Stimulated activated memory B cell treated with anti-CD40 and anti-IgM and Interleukin-4, amounts not matched to agents 10 μg/mL and 1 μg/mL and 100 μg/mL, for 72 hours (primary cell): ENCODE data around the gene ZBTB32.
"Not testable (repeated sequence)": the region's sequence is repeated elsewhere in the genome, so short reads cannot be mapped to it uniquely, and the experiment has no call there.

Experiments used
- ATAC-seq: fragments of 150-1000 bp; cut with Tn5 transposase; 2 replicates; pipeline ENCODE4 v1.10.0; 2021
- H3K27ac Mint-ChIP-seq: one replicate; pipeline ENCODE4 v1.8.0; 2022; ENCODE audit warnings: mild to moderate bottlenecking, mixed read lengths
- H3K27me3 Mint-ChIP-seq: one replicate; pipeline ENCODE4 v1.8.0; 2022; ENCODE audit warnings: mixed read lengths
- H3K36me3 Mint-ChIP-seq: one replicate; pipeline ENCODE4 v1.8.0; 2022; ENCODE audit warnings: mixed read lengths
- H3K4me1 Mint-ChIP-seq: one replicate; pipeline ENCODE4 v1.8.0; 2022; ENCODE audit warnings: mixed read lengths
- H3K4me3 Mint-ChIP-seq: one replicate; pipeline ENCODE4 v1.8.0; 2022; ENCODE audit warnings: mild to moderate bottlenecking, moderate library complexity, mixed read lengths
- H3K9me3 Mint-ChIP-seq: one replicate; pipeline ENCODE4 v1.8.0; 2022; ENCODE audit warnings: mixed read lengths

ZBTB32 gene, protein sequence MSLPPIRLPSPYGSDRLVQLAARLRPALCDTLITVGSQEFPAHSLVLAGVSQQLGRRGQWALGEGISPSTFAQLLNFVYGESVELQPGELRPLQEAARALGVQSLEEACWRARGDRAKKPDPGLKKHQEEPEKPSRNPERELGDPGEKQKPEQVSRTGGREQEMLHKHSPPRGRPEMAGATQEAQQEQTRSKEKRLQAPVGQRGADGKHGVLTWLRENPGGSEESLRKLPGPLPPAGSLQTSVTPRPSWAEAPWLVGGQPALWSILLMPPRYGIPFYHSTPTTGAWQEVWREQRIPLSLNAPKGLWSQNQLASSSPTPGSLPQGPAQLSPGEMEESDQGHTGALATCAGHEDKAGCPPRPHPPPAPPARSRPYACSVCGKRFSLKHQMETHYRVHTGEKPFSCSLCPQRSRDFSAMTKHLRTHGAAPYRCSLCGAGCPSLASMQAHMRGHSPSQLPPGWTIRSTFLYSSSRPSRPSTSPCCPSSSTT

DNA sequence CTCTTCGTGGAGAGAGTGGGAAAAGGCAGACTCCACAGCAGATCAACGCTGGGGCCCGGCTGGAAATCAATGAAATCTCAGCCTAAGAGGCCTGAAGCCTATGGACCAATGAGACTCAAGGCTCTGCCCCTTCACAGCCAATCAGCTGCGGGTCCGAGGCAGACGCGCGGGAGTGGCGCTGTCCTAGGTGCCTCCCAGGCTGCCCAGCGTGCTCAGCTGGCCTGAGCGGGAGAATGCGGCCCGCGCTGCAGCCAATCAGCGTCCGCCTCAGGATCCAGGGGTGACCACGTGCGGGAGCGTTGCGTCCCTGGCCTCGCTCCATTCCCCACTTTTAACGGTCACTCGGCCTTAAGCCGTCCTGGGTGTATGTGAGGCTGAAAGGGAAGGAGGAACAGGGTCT lies at the start of gene ZBTB32:
TSS of gene ZBTB32 (plus strand) at position 341 of the 400 bp plus-strand sequence. CDS start 10,069 bp downstream, outside the sequence.
- no peaks in the 10 kb centered on the region for H3K9me3 Mint-ChIP-seq
- peaks cover 7% of the 10 kb centered on the region for H3K4me1 Mint-ChIP-seq
- ATAC-seq: no peak
- no peaks in the 10 kb centered on the region for H3K27me3 Mint-ChIP-seq
- no peak within 1 kb of the TSS for H3K27ac Mint-ChIP-seq
- H3K4me3 Mint-ChIP-seq: no peak within 1 kb of the TSS
- no peaks in the 10 kb centered on the region for H3K36me3 Mint-ChIP-seq

DNA sequence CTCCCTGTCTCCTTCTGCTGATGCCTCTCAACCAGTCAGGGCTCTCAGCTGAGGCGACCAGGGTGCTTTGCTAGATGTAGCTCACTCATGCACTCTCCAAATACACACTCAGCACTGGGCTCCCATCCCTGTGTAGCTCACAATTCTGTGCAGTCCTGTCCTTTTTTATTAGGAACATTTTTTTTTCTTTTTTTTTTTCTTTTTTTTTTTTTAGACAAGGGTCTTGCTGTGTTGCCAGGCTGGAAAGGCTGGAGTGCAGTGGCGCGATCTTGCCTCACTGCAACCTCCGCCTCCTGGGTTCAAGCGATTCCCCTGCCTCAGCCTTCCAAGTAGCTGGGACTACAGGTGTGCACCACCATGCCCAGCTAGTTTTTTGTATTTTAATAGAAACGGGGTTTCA lies 49.5 kb upstream of the ZBTB32 start:
- not testable (repeated sequence) for ATAC-seq, H3K4me3 Mint-ChIP-seq, H3K9me3 Mint-ChIP-seq, H3K27me3 Mint-ChIP-seq, H3K27ac Mint-ChIP-seq
- Mint-ChIP-seq H3K4me1 (peaks cover 12% of the 10 kb centered on the region), H3K36me3 (peaks cover 57% of the 10 kb centered on the region)

DNA sequence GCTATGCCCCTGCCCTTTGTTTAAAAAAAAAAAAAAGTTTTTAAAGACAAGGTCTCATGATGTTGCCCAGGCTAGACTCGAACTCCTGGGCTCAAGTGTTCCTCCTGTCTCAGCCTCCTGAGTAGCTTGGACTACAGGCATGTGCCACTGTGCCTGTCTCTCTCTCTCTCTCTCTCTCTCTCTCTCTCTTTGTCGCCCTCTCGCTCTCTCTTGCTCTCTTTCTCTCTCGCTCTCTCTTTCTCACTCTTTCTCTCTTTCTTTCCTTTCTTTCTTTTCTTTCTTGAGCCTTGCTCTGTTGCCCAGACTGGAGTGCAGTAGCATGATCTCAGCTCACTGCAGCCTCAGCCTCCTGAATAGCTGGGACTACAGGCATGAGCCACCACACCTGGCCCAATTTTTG lies 48.8 kb upstream of the ZBTB32 start:
- ATAC-seq: no peak
- H3K4me3 Mint-ChIP-seq: no peak overlapping the region
- peaks cover 12% of the 10 kb centered on the region for H3K4me1 Mint-ChIP-seq
- no peaks in the 10 kb centered on the region for H3K27me3 Mint-ChIP-seq
- no peaks in the 10 kb centered on the region for H3K9me3 Mint-ChIP-seq
- H3K36me3 Mint-ChIP-seq: peaks cover 63% of the 10 kb centered on the region
- no peak overlapping the region for H3K27ac Mint-ChIP-seq

DNA sequence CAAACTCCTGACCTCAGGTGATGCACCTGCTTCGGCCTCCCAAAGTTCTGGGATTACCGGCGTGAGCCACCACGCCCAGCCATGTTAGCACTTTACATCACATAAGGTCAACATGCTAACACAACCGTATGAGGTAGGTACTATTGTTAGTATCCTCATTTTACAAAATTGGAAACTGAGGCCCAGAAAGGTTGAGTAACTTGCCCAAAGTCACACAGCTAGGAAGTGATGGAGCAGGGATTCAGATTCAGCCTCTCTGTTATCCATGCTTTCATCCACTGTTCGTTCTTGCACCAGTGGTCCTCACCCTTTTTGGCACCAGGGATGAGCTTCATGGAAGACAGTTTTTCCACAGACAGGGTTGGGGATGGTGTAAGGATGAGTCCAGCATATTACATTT lies 47.7 kb upstream of the ZBTB32 start:
- H3K4me1 Mint-ChIP-seq: peaks cover 7% of the 10 kb centered on the region
- H3K9me3 Mint-ChIP-seq: no peaks in the 10 kb centered on the region
- H3K27ac Mint-ChIP-seq: no peak overlapping the region
- no peak overlapping the region for H3K4me3 Mint-ChIP-seq
- H3K36me3 Mint-ChIP-seq: peaks cover 63% of the 10 kb centered on the region
- H3K27me3 Mint-ChIP-seq: no peaks in the 10 kb centered on the region
- no peak for ATAC-seq

DNA sequence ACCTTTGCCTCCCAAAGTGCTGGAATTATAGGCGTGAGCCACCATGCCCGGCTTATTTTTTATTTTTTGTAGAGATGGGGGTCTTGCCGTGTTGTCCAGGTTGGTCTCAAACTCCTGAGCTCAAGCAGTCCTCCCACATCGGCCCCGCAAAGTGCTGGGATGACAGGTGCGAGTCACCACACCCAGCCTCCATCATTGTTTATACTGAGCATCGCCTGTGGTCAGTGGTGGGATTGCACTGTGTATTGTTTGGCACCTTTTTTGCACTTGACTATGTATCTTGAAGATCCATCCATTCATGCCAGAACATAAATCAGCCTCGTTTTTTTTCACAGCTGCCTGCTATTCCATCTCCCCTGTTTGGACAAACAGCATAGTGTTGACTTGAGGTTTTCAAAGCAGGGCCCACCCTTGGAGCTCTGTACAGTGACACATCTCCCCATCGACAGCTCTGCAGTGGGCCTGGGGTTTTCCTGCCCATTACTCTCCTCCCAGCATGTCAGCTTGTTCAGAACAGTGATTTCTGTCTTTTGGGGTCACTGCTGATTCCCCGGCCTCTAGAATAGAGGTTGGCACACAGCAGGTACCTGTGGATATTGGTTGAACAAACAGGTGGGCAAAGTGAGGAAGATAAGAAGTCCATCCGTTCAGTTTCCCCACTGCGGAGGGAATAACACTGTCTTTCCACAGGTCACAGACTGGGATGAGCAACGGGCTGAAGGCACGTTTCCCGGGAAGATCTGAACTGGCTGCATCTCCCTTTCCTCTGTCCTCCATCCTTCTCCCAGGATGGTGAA lies 46.3 kb upstream of the ZBTB32 start:
- Mint-ChIP-seq H3K27me3 (no peaks in the 10 kb centered on the region), H3K9me3 (no peaks in the 10 kb centered on the region), H3K27ac (no peak overlapping the region), H3K4me3 (no peak overlapping the region), H3K4me1 (peaks cover 7% of the 10 kb centered on the region), H3K36me3 (peaks cover 69% of the 10 kb centered on the region)
- no peak for ATAC-seq

DNA sequence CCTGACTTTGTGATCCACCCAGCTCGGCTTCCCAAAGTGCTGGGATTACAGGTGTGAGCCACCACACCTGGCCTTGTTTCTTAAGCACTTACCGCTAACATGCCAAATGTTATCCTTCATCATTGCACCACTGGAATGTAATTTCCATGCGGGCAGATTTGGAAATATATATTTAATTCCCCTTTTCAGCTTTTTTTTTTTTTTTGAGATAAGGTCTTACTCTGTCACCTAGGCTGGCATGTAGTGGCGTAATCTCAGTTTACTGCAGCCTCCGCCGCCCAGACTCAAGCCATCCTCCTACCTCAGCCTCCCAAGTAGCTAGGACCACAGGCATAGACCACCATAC lies 42.4 kb upstream of the ZBTB32 start:
- H3K4me3 Mint-ChIP-seq: no peak overlapping the region
- peaks cover 58% of the 10 kb centered on the region for H3K36me3 Mint-ChIP-seq
- H3K4me1 Mint-ChIP-seq: no peaks in the 10 kb centered on the region
- H3K27ac Mint-ChIP-seq: no peak overlapping the region
- H3K9me3 Mint-ChIP-seq: no peaks in the 10 kb centered on the region
- no peaks in the 10 kb centered on the region for H3K27me3 Mint-ChIP-seq
- ATAC-seq: no peak

DNA sequence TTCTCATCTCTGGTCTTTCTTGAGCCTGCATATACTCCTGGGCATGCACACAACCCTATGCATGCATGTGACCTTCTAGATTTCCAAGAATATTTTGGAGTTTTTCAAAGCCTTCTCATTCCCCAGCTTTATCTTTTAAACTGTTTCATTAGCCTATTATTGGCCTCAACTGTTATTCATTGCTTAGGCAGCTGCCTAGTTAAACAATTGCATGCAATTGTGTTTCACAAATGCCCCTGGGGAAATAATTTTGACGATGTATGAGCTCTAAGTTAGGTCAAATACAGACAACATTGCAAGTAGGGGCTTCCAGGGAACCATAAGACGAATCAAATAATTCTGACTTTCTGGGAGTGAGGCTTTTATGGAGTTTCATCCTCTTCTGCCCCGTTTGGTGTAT lies 40.4 kb upstream of the ZBTB32 start:
- Mint-ChIP-seq H3K4me1 (no peaks in the 10 kb centered on the region), H3K27ac (no peak overlapping the region), H3K27me3 (no peaks in the 10 kb centered on the region)

DNA sequence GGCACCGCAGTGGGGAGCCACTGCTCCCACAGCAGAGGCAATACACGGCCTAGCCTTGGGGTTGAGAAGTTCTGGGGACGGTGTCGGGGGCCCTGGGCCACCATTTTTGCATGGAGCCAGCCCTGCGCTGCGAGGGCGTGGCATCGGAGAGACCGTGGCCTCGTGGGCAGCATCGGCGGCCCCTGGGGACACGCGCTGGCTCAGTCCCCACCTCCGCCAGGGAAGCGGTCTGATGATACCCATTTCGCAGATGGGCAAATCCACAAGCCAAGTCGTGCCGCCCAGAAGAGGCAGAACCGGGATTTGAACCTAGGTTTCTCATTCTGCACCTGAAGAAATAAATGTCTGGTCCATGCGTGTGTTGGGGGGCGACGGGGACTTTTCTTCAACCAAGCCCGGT lies 39.2 kb upstream of the ZBTB32 start:
- no peaks in the 10 kb centered on the region for H3K9me3 Mint-ChIP-seq
- H3K36me3 Mint-ChIP-seq: peaks cover 45% of the 10 kb centered on the region
- no peak overlapping the region for H3K27ac Mint-ChIP-seq
- no peaks in the 10 kb centered on the region for H3K4me1 Mint-ChIP-seq
- H3K27me3 Mint-ChIP-seq: peaks cover 8% of the 10 kb centered on the region
- H3K4me3 Mint-ChIP-seq: no peak overlapping the region
- ATAC-seq: no peak

More for the DNA sequence above, 40.4 kb upstream of the ZBTB32 start:
- H3K9me3 Mint-ChIP-seq: no peaks in the 10 kb centered on the region
- ATAC-seq: no peak
- peaks cover 50% of the 10 kb centered on the region for H3K36me3 Mint-ChIP-seq
- no peak overlapping the region for H3K4me3 Mint-ChIP-seq

DNA sequence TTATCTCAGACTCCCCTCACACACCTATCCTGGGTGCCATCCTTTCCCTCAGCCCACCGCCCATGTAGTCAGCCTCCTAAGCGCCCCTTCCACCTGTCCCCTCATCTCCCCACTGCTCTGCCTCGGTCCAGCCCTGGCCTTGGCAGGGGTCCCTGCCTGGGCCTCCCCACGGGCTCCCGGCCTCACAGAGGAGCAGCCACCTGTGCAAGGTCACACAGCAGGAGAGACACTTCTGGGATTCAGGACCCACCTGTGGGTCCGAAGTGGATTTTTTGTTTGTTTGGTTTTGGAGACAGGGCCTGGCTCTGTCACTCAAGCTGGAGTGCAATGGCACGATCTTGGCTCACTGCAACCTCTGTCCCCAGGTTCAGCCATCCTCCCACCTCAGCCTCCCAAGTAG lies 38.8 kb upstream of the ZBTB32 start:
- peaks cover 13% of the 10 kb centered on the region for H3K27me3 Mint-ChIP-seq
- H3K27ac Mint-ChIP-seq: no peak overlapping the region
- no peak overlapping the region for H3K4me3 Mint-ChIP-seq
- H3K9me3 Mint-ChIP-seq: no peaks in the 10 kb centered on the region
- H3K4me1 Mint-ChIP-seq: no peaks in the 10 kb centered on the region
- ATAC-seq: no peak
- H3K36me3 Mint-ChIP-seq: peaks cover 41% of the 10 kb centered on the region

DNA sequence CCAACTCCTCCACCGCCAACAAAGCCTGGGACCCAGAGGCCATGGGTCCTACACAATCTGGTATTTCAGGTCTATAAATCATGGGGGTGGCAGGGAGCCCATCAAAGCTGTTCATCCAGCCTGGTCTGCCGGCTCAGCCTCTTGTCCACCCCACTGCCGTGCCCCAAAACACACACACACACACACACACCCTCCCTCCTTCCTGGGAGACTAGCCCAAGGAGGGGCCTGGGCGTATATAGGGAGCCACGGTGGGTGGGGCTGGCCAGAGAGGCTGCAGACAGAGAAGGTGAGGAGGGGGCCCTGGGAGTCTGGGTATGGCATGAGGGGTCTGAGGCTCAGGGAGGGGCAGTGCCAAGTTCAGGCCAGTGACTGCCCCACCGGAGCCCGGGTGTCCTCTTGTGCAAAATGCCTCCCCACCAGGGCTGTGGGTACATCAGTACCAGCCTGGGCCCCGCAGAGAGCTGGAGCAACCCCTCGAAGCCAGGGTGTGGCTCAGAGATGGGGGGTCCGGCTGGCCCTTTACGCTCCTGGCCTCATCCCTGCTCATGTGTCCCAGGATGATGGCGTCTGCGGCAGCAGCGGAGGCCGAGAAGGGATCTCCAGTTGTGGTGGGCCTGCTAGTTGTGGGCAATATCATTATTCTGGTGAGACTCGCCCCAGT lies 38.0 kb upstream of the ZBTB32 start, which contains the start of gene UPK1A:
TSS of gene UPK1A (plus strand) at position 267 of the 663 bp plus-strand sequence. CDS start at position 563, 296 bp downstream.
- no peak within 1 kb of the TSS for H3K4me3 Mint-ChIP-seq
- H3K27ac Mint-ChIP-seq: no peak within 1 kb of the TSS
- ATAC-seq: peak; percentile 20
- H3K4me1 Mint-ChIP-seq: no peaks in the 10 kb centered on the region
- peaks cover 20% of the 10 kb centered on the region for H3K27me3 Mint-ChIP-seq
- peaks cover 35% of the 10 kb centered on the region for H3K36me3 Mint-ChIP-seq
- no peaks in the 10 kb centered on the region for H3K9me3 Mint-ChIP-seq

DNA sequence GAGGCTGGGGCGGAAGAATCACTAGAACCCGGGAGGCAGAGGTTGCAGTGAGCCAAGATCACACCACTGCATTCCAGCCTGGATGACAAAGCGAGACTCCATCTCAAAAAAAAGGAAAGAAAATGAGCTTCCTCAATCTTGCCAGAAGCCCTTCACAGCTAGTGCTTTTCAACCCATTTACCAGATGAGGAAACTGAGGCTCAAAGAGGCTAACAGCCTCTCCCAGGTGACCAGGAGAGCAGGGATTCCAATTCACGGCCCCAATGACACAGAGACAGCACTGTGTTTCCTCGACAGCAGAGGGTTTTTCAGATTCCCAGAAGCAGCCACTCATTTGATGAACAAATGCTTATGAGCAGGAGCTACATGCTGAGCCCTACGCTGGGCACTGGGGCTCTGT lies 34.8 kb upstream of the ZBTB32 start:
- no peaks in the 10 kb centered on the region for H3K9me3 Mint-ChIP-seq
- no peak overlapping the region for H3K4me3 Mint-ChIP-seq
- H3K27ac Mint-ChIP-seq: no peak overlapping the region
- H3K36me3 Mint-ChIP-seq: peaks cover 10% of the 10 kb centered on the region
- H3K27me3 Mint-ChIP-seq: peaks cover 45% of the 10 kb centered on the region
- H3K4me1 Mint-ChIP-seq: peaks cover 10% of the 10 kb centered on the region
- no peak for ATAC-seq

DNA sequence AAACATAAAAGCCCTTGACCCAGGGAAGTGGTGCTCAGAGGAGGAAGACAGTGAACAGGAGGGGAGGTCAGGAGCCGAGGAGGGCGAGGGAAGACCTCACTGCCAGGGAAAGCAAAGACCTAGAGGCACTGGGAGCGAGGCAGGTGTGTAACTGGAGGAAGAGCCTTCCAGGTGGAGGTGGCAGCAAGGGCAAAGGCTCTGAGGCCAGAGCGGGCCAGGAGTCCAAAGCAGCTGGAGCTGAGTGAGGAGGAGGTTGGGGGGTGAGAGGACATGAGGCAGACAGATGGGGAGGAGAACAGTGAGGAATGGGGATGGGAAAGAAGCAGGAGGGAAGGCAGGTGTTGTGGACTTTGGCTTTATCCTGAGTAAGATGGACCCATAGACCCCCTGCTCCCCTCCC lies 34.4 kb upstream of the ZBTB32 start:
- no peak for ATAC-seq

DNA sequence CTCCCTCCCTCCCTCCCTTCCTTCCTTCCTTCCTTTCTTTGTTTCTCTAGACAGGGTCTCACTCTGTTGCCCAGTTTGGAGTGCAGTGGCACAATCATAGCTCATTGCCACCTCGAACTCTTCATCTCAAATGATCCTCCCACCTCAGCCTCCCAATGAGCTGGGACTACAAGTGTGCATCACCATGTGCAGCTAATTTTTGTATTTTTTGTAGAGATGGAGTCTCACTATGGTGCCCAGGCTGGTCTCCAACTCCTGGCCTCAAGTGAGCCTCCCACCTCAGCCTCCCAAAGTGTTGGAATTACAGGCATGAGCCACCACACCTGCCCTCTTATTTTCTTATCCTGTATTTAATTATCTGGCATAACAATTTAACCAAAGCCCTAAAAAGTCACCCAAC lies 33.7 kb upstream of the ZBTB32 start:
- Mint-ChIP-seq H3K36me3 (peaks cover 1% of the 10 kb centered on the region), H3K4me1 (peaks cover 10% of the 10 kb centered on the region), H3K4me3 (no peak overlapping the region), H3K27me3 (peaks cover 48% of the 10 kb centered on the region), H3K27ac (no peak overlapping the region), H3K9me3 (no peaks in the 10 kb centered on the region)
- ATAC-seq: no peak

More for the DNA sequence above, 34.4 kb upstream of the ZBTB32 start:
- peaks cover 7% of the 10 kb centered on the region for H3K36me3 Mint-ChIP-seq
- H3K4me1 Mint-ChIP-seq: peaks cover 10% of the 10 kb centered on the region
- peaks cover 45% of the 10 kb centered on the region for H3K27me3 Mint-ChIP-seq
- H3K4me3 Mint-ChIP-seq: no peak overlapping the region
- no peak overlapping the region for H3K27ac Mint-ChIP-seq
- H3K9me3 Mint-ChIP-seq: no peaks in the 10 kb centered on the region

DNA sequence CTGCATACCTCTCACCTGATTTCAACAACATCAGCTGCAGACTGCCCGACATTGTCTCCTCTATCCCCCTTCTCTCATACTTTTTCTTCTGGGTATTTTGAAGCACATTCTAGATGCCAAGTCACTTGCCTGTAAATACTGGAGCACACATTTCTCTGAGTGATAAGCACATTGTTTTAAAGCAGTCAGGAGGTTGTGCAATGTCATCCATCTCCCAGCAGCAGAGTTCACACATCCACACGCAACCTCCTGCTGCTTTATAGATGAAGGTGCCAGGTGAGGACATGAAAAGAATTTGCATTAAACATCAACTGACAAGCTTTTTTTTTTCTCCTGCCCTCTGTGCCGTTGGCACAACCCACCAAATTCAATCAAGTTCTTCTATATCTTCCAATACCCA lies 32.5 kb upstream of the ZBTB32 start:
- Mint-ChIP-seq H3K9me3 (no peaks in the 10 kb centered on the region), H3K27me3 (peaks cover 59% of the 10 kb centered on the region), H3K4me3 (no peak overlapping the region), H3K4me1 (peaks cover 10% of the 10 kb centered on the region), H3K36me3 (peaks cover 6% of the 10 kb centered on the region), H3K27ac (no peak overlapping the region)
- ATAC-seq: no peak

DNA sequence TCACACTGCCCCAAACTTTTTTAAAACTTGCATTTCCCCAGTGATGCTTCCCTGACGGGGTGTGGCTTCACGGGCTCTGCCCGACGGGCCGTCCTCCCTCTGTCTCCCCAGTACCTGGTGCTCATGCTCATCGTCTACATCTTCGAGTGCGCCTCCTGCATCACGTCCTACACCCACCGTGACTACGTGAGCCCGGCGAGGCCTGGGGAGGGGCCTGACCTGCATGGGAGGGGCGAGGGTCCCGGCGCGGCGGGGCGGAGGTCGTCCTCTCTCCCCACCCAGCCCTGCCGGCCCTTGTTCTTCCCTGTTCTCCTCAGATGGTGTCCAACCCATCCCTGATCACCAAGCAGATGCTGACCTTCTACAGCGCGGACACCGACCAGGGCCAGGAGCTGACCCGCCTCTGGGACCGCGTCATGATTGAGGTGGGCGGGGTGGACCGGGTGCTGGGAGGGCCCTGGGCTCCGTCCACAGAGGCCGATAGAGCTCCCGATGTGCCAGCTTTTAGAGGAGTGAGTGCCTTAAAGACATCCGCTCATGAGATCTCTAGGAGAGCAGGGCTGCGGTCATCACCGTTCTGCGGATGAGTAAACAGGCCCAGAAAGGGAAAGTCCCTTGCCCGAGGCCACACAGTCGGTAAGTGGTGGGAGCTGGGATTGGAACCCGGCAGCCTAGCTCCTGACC lies 31.1 kb upstream of the ZBTB32 start:
- peak; percentile 76 for ATAC-seq
- Mint-ChIP-seq H3K27me3 (peaks cover 72% of the 10 kb centered on the region), H3K36me3 (peaks cover 6% of the 10 kb centered on the region), H3K4me1 (peaks cover 10% of the 10 kb centered on the region), H3K27ac (peak overlapping the region; percentile 61), H3K4me3 (peak overlapping the region; percentile 75), H3K9me3 (no peaks in the 10 kb centered on the region)
